B cell (primary cell): ENCODE measurements around the gene SYCP2. TPM values are rescaled to one million over a fixed set of nuclear protein-coding genes. Genes with fewer than 3 reads are reported as not detected.

ENCODE experiments used
- ATAC-seq: fragments of 200-7000 bp; cut with Tn5 transposase; one replicate; pipeline ENCODE4 v1.10.0; 2021; ENCODE audit warnings: low read depth, mild to moderate bottlenecking, moderate number of reproducible peaks, moderate library complexity
- CTCF ChIA-PET: fragments of 350-600 bp; sonication (Branson Sonifier 250); formaldehyde crosslinking; loops from one replicate; lab custom pipeline; 2021; ENCODE audit warnings: antibody characterized with exemption, inconsistent platforms; lab: Charles Lee
- POLR2A ChIA-PET: fragments of 350-600 bp; sonication (Branson Sonifier 250); formaldehyde crosslinking; loops from one replicate; lab custom pipeline; 2021; ENCODE audit warnings: antibody characterized with exemption; lab: Charles Lee
- DNase-seq: peaks from one replicate; pipeline ENCODE4 v3.0.0; 2013
- H2AFZ ChIP-seq: 2 replicates; pipeline ENCODE4 v1.6.1; 2012; ENCODE audit warnings: mild to moderate bottlenecking, low read depth, low read length; ENCODE audit not compliant: insufficient read depth, poor library complexity, severe bottlenecking
- H3K27ac ChIP-seq, 2 donors: 1 replicate in 1 of 2; 2 replicates in 1 of 2; pipeline ENCODE4 v1.5.1; 2012 to 2013; ENCODE audit warnings: low read length in 2 of 2, mild to moderate bottlenecking in 2 of 2, moderate library complexity in 1 of 2
- H3K27me3 ChIP-seq, 4 experiments: fragments of 200-600 bp in 1 of 4; sonication (generic) in 1 of 4; replicated peaks in 1 of 4; 1 replicate in 2 of 4; 2 replicates in 2 of 4; pipeline versions ENCODE4 v1.6.1 to v1.7.0; 2013 to 2016; ENCODE audit warnings: low read length in 3 of 4, mild to moderate bottlenecking in 2 of 4, mixed read lengths in 1 of 4, moderate library complexity in 1 of 4; ENCODE audit not compliant: insufficient read depth in 4 of 4, control insufficient read depth in 3 of 4; ENCODE audit errors: control extremely low read depth in 1 of 4
- H3K36me3 ChIP-seq, 2 experiments: replicated peaks in 1 of 2; 1 replicate in 1 of 2; 2 replicates in 1 of 2; pipeline versions ENCODE4 v1.6.1 to v1.7.1; 2013; ENCODE audit warnings: low read length in 1 of 2; ENCODE audit not compliant: insufficient read depth in 2 of 2, control insufficient read depth in 1 of 2; ENCODE audit errors: control extremely low read depth in 1 of 2, extremely low read depth in 1 of 2
- H3K4me1 ChIP-seq, 2 donors: fragments of 200-600 bp in 1 of 2; sonication (generic) in 1 of 2; 1 replicate in 1 of 2; 2 replicates in 1 of 2; pipeline versions ENCODE4 v1.5.1 to v1.6.1; 2013 to 2017; ENCODE audit warnings: low read length in 2 of 2; ENCODE audit not compliant: control insufficient read depth in 2 of 2, insufficient read depth in 2 of 2
- H3K4me2 ChIP-seq: replicated peaks from 2 replicates; pipeline ENCODE3; 2012; ENCODE audit warnings: mild to moderate bottlenecking, low read depth, low read length; ENCODE audit not compliant: poor library complexity, severe bottlenecking
- H3K4me3 ChIP-seq, 5 experiments: fragments of 200-600 bp in 1 of 5; sonication (generic) in 1 of 5; 1 replicate in 3 of 5; 2 replicates in 2 of 5; pipeline versions ENCODE4 v1.5.1 to v1.7.0; 2011 to 2016; ENCODE audit warnings: low read length in 4 of 5, mild to moderate bottlenecking in 4 of 5, low read depth in 2 of 5, control low read depth in 1 of 5, moderate library complexity in 1 of 5; ENCODE audit not compliant: insufficient read depth in 1 of 5; ENCODE audit errors: control extremely low read depth in 1 of 5, extremely low read depth in 1 of 5
- H3K79me2 ChIP-seq: fragments of 200-600 bp; sonication (generic); one replicate; pipeline ENCODE4 v1.6.0; 2016; ENCODE audit warnings: low read length; ENCODE audit not compliant: control insufficient read depth, insufficient read depth
- H3K9ac ChIP-seq: fragments of 200-600 bp; sonication (generic); 2 replicates; pipeline ENCODE4 v1.6.1; 2017; ENCODE audit warnings: mild to moderate bottlenecking, low read length, moderate library complexity
- H3K9me3 ChIP-seq, 3 donors: one replicate each; pipeline versions ENCODE4 v1.6.1 to v1.7.1; 2013; ENCODE audit warnings: low read length in 2 of 3; ENCODE audit not compliant: control insufficient read depth in 2 of 3, insufficient read depth in 1 of 3; ENCODE audit errors: control extremely low read depth in 1 of 3
- H4K20me1 ChIP-seq: 2 replicates; pipeline ENCODE4 v1.6.0; 2012; ENCODE audit warnings: mild to moderate bottlenecking, low read length; ENCODE audit not compliant: insufficient read depth, control insufficient read depth, poor library complexity, severe bottlenecking
- H3K27ac Mint-ChIP-seq: one replicate; pipeline ENCODE4 v1.8.0; 2021; ENCODE audit warnings: mixed read lengths
- H3K27me3 Mint-ChIP-seq: one replicate; pipeline ENCODE4 v1.8.0; 2021; ENCODE audit warnings: mixed read lengths
- H3K4me1 Mint-ChIP-seq: one replicate; pipeline ENCODE4 v1.8.0; 2021; ENCODE audit warnings: mixed read lengths
- H3K4me3 Mint-ChIP-seq: one replicate; pipeline ENCODE4 v1.8.0; 2021; ENCODE audit warnings: mixed read lengths
- H3K9me3 Mint-ChIP-seq: one replicate; pipeline ENCODE4 v1.8.0; 2022; ENCODE audit warnings: mixed read lengths; ENCODE audit not compliant: insufficient read depth
- CTCF ChIP-seq: fragments of 200-600 bp; IDR thresholded peaks from one replicate; pipeline ENCODE4 v1.8.0; 2022; ENCODE audit warnings: antibody characterized with exemption, mild to moderate bottlenecking
- EZH2 ChIP-seq: IDR thresholded peaks from 2 replicates; pipeline ENCODE4 v1.6.1; 2012; ENCODE audit warnings: borderline replicate concordance, low read depth, mild to moderate bottlenecking, moderate library complexity, low read length; ENCODE audit not compliant: insufficient read depth, poor library complexity, severe bottlenecking
- WGBS: methylation state at CpG from one replicate; pipeline ENCODE4 v1.1.5; 2013; ENCODE audit warnings: missing lambda C conversion rate; ENCODE audit not compliant: insufficient coverage; 5-methylcytosine and 5-hydroxymethylcytosine counted together
- intact Hi-C: fragments of 100-400 bp; cut with micrococcal nuclease; formaldehyde crosslinking; loops from one replicate; pipeline ENCODE4 v1.10.0; 2022
- polyA plus RNA-seq: library from polyadenylated mRNA; depleted of rRNA; stranded (reverse); fragments of >200 nt; gene quantifications from 2 replicates; pipeline ENCODE4 v1.2.3, GENCODE V29; 2012
- total RNA-seq, 2 donors: library from RNA; stranded (reverse); fragments of 120-200 nt in 1 of 2; gene quantifications; 1 replicate in 1 of 2; 2 replicates in 1 of 2; pipeline versions ENCODE4 v1.2.3 to v1.2.4, GENCODE V29; 2013 to 2022

SYCP2 gene
- total and polyA plus RNA-seq, 2 donors (not counting 1 experiment from before 2014, with no cell fraction given), result 0.98 to 4.5 TPM

GRCh38 chr20:59836767-59837166, 96.7 kb downstream of the SYCP2 start:
- ChIA-PET CTCF (interaction anchor here (0.5 to 1.0 kb wide), 2 partner anchors 13 to 839 kb away, joined by 3 read pairs; no protein-coding TSS in a partner anchor), POLR2A (no interaction called here)
- no peaks in the 10 kb centered on the region for H3K36me3 ChIP-seq
- H3K9me3 Mint-ChIP-seq, result no peaks in the 10 kb centered on the region
- no peak overlapping the region for H3K27ac ChIP-seq
- 68% methylated on average over 5 of the region's 6 CpGs for WGBS
- H3K79me2 ChIP-seq, result no peaks in the 10 kb centered on the region
- no peaks in the 10 kb centered on the region for H3K4me1 Mint-ChIP-seq
- no peaks in the 10 kb centered on the region for H3K9me3 ChIP-seq
- peaks cover 36% of the 10 kb centered on the region for H3K27me3 Mint-ChIP-seq
- H4K20me1 ChIP-seq, result no peaks in the 10 kb centered on the region
- peaks cover 0 to 7% (median 3%) of the 10 kb centered on the region in 4 experiments for H3K27me3 ChIP-seq
- no peaks in the 10 kb centered on the region for H3K4me1 ChIP-seq
- H2AFZ ChIP-seq, result no peak overlapping the region
- intact Hi-C loops, result no loop called here
- H3K9ac ChIP-seq, result no peak overlapping the region
- H3K4me3 Mint-ChIP-seq, result no peak overlapping the region
- H3K4me3 ChIP-seq, result no peak overlapping the region
- H3K4me2 ChIP-seq, result no peak overlapping the region
- TF ChIP-seq CTCF (no peak), EZH2 (no peak)
- ATAC-seq (no peak), DNase-seq (no peak)
- no peak overlapping the region for H3K27ac Mint-ChIP-seq

GRCh38 chr20:59835448-59836395, 97.7 kb downstream of the SYCP2 start:
- ATAC-seq, result no peak

More at GRCh38 chr20:59835448-59836395, 97.7 kb downstream of the SYCP2 start:
- Histone ChIP-seq H3K4me3 (no peak overlapping the region), H3K9ac (no peak overlapping the region), H3K36me3 (no peaks in the 10 kb centered on the region), H3K4me2 (no peak overlapping the region), H2AFZ (no peak overlapping the region), H3K4me1 (no peaks in the 10 kb centered on the region), H3K9me3 (no peaks in the 10 kb centered on the region), H3K27ac (no peak overlapping the region), H4K20me1 (no peaks in the 10 kb centered on the region), H3K27me3 (peaks cover 0 to 7% (median 3%) of the 10 kb centered on the region in 4 experiments), H3K79me2 (no peaks in the 10 kb centered on the region)
- Mint-ChIP-seq H3K27ac (no peak overlapping the region), H3K9me3 (no peaks in the 10 kb centered on the region), H3K4me1 (no peaks in the 10 kb centered on the region), H3K27me3 (peaks cover 36% of the 10 kb centered on the region), H3K4me3 (no peak overlapping the region)
- WGBS, result 15% methylated on average over 16 of the region's 16 CpGs
- DNase-seq, result no peak
- TF ChIP-seq CTCF (no peak), EZH2 (no peak)
- POLR2A ChIA-PET, result no interaction called here
- CTCF ChIA-PET, result interaction anchor here (1.0 kb wide), 1 partner anchor 14 kb away, joined by 3 read pairs; no protein-coding TSS in a partner anchor
- intact Hi-C loops, result no loop called here
